ENCODE data around the gene TLE1. TPM values are rescaled to one million over a fixed set of nuclear protein-coding genes. Genes with fewer than 3 reads are reported as not detected.
"Not testable (repeated sequence)": the region's sequence is repeated elsewhere in the genome, so short reads cannot be mapped to it uniquely, and the experiment has no call there.

TLE1 gene
- total RNA-seq, 2 experiments from 2014 or later = 0.10 TPM

GRCh38 chr9:81665322-81665871 lies 23.9 kb downstream of the TLE1 start:
- intact Hi-C loops (cut with micrococcal nuclease) = no loop called here
- CTCF ChIA-PET = no interaction called here
- Mint-ChIP-seq H3K36me3 (ENCODE audit: low read depth) (no peaks in the 10 kb centered on the region), H3K27ac (no peak overlapping the region), H3K4me3 (no peak overlapping the region), H3K9me3 (no peaks in the 10 kb centered on the region), H3K27me3 (ENCODE audit: low read depth) (no peaks in the 10 kb centered on the region), H3K4me1 (ENCODE audit: low read depth) (no peaks in the 10 kb centered on the region)
- DNase-seq = no peak

- H3K27me3 Mint-ChIP-seq (ENCODE audit: low read depth) = no peaks in the 10 kb centered on the region
- intact Hi-C loops (cut with micrococcal nuclease) = no loop called here
- no peaks in the 10 kb centered on the region for H3K4me1 Mint-ChIP-seq (ENCODE audit: low read depth)
- no peak for DNase-seq
- no peaks in the 10 kb centered on the region for H3K9me3 Mint-ChIP-seq
- H3K4me3 Mint-ChIP-seq = no peak overlapping the region
- H3K36me3 Mint-ChIP-seq (ENCODE audit: low read depth) = no peaks in the 10 kb centered on the region
- no peak overlapping the region for H3K27ac Mint-ChIP-seq
- CTCF ChIA-PET = interaction anchor here (0.6 to 0.7 kb wide), 2 partner anchors 9 to 19 kb away, joined by 3 to 6 read pairs; no protein-coding TSS in a partner anchor
These were observed 24.6 kb downstream of the TLE1 start for GRCh38 chr9:81664638-81665222.

- intact Hi-C loops (cut with micrococcal nuclease) = no loop called here
- CTCF ChIA-PET = no interaction called here
- Mint-ChIP-seq H3K27me3 (ENCODE audit: low read depth) (no peaks in the 10 kb centered on the region), H3K27ac (no peak overlapping the region), H3K4me3 (no peak overlapping the region), H3K4me1 (ENCODE audit: low read depth) (no peaks in the 10 kb centered on the region), H3K36me3 (ENCODE audit: low read depth) (no peaks in the 10 kb centered on the region), H3K9me3 (no peaks in the 10 kb centered on the region)
- DNase-seq = no peak
These were observed 28.0 kb downstream of the TLE1 start for GRCh38 chr9:81661339-81661738.

DNA sequence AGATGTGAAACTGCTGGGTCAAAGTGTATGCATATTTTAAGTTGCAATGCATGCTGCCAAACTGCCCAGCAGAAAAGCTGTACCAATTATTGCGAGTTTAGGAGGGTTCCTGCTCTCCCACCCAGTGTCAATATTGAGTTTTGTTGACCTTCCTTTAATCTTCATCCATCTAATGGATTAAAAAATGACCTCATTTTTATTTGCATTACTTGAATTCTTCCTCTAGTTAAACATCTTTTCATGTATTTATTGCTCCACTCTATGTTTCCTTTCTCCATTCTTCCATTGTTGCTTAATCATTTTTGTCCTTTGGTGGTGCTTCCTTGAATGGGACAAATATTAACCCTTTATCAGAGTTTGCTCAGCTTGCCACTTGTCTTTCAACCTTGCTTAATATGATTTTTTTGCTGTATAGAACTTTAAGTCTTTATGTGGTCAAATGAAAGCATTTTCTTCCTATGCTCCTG lies 32.4 kb downstream of the TLE1 start:
- no peak overlapping the region for H3K27ac Mint-ChIP-seq
- no peak for DNase-seq
- H3K36me3 Mint-ChIP-seq (ENCODE audit: low read depth) = no peaks in the 10 kb centered on the region
- H3K27me3 Mint-ChIP-seq (ENCODE audit: low read depth) = no peaks in the 10 kb centered on the region
- intact Hi-C loops (cut with micrococcal nuclease) = no loop called here
- no peaks in the 10 kb centered on the region for H3K9me3 Mint-ChIP-seq
- H3K4me1 Mint-ChIP-seq (ENCODE audit: low read depth) = peaks cover 5% of the 10 kb centered on the region
- no peak overlapping the region for H3K4me3 Mint-ChIP-seq
- CTCF ChIA-PET = no interaction called here

- Mint-ChIP-seq H3K9me3 (no peaks in the 10 kb centered on the region), H3K36me3 (ENCODE audit: low read depth) (no peaks in the 10 kb centered on the region), H3K27ac (no peak overlapping the region), H3K4me1 (ENCODE audit: low read depth) (peaks cover 5% of the 10 kb centered on the region), H3K4me3 (no peak overlapping the region), H3K27me3 (ENCODE audit: low read depth) (no peaks in the 10 kb centered on the region)
- CTCF ChIA-PET = no interaction called here
- intact Hi-C loops (cut with micrococcal nuclease) = no loop called here
- DNase-seq = no peak
These were observed 33.3 kb downstream of the TLE1 start for GRCh38 chr9:81656004-81656403.

- no peak overlapping the region for H3K27ac Mint-ChIP-seq
- H3K27me3 Mint-ChIP-seq (ENCODE audit: low read depth) = no peaks in the 10 kb centered on the region
- CTCF ChIA-PET = no interaction called here
- H3K4me1 Mint-ChIP-seq (ENCODE audit: low read depth) = peaks cover 5% of the 10 kb centered on the region
- no peak overlapping the region for H3K4me3 Mint-ChIP-seq
- no peak for DNase-seq
- H3K36me3 Mint-ChIP-seq (ENCODE audit: low read depth) = no peaks in the 10 kb centered on the region
- intact Hi-C loops (cut with micrococcal nuclease) = no loop called here
- no peaks in the 10 kb centered on the region for H3K9me3 Mint-ChIP-seq
These were observed 36.1 kb downstream of the TLE1 start for GRCh38 chr9:81653240-81653639.

GRCh38 chr9:81652058-81652687 lies 37.2 kb downstream of the TLE1 start:
- no peaks in the 10 kb centered on the region for H3K27me3 Mint-ChIP-seq (ENCODE audit: low read depth)
- no peak overlapping the region for H3K4me3 Mint-ChIP-seq
- H3K9me3 Mint-ChIP-seq = no peaks in the 10 kb centered on the region
- H3K4me1 Mint-ChIP-seq (ENCODE audit: low read depth) = peaks cover 5% of the 10 kb centered on the region
- no peak for DNase-seq
- intact Hi-C loops (cut with micrococcal nuclease) = no loop called here
- H3K36me3 Mint-ChIP-seq (ENCODE audit: low read depth) = no peaks in the 10 kb centered on the region
- H3K27ac Mint-ChIP-seq = no peak overlapping the region
- CTCF ChIA-PET = interaction anchor here (0.6 kb wide), 1 partner anchor 44 kb away, joined by 3 read pairs; no protein-coding TSS in a partner anchor

GRCh38 chr9:81650586-81651515 lies 38.5 kb downstream of the TLE1 start:
- no peak overlapping the region for H3K4me3 Mint-ChIP-seq
- H3K4me1 Mint-ChIP-seq (ENCODE audit: low read depth) = peaks cover 4% of the 10 kb centered on the region
- intact Hi-C loops (cut with micrococcal nuclease) = no loop called here
- CTCF ChIA-PET = interaction anchor here (0.6 kb wide), 1 partner anchor 962 kb away, joined by 3 read pairs; no protein-coding TSS in a partner anchor
- DNase-seq = no peak
- H3K36me3 Mint-ChIP-seq (ENCODE audit: low read depth) = no peaks in the 10 kb centered on the region
- no peaks in the 10 kb centered on the region for H3K27me3 Mint-ChIP-seq (ENCODE audit: low read depth)
- no peak overlapping the region for H3K27ac Mint-ChIP-seq
- no peaks in the 10 kb centered on the region for H3K9me3 Mint-ChIP-seq

DNA sequence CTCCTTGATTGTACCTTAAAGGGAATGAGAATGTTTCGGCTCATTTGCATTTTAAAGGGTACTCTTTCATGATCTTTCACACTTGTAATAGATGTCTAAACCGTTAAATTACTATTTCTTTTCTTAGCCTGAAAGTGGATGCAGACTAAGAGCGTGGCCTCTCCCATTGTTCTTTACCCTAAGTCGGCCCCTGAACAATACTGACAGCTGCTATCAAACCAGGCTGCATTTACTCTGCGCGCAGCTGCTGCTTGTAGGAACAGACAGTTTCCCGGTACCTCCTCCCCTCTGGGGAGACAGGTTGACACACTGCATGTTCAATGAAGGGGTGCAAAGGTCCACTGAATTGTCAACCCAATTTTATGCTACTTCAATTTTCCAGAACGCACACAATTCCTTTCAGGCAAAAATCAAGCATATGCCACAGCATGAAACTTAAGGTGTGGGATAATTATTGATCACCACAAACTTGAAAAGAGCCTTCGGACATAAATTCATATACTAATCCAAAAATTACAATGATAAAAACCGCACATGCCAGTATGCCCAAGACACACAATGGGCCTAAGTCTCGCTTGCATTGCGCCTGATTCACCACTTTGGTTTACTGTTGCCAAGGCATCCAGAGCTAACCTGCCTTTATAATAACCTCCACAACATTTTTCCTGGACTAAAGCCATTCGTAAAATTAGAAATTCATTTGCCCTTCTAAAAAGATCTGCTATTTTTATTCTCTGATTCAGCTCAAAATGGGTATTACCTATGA lies 39.7 kb downstream of the TLE1 start:
- no peak for DNase-seq
- Mint-ChIP-seq H3K27ac (no peak overlapping the region), H3K36me3 (ENCODE audit: low read depth) (no peaks in the 10 kb centered on the region), H3K9me3 (no peaks in the 10 kb centered on the region), H3K4me1 (ENCODE audit: low read depth) (no peaks in the 10 kb centered on the region), H3K27me3 (ENCODE audit: low read depth) (no peaks in the 10 kb centered on the region), H3K4me3 (no peak overlapping the region)
- CTCF ChIA-PET = no interaction called here
- intact Hi-C loops (cut with micrococcal nuclease) = no loop called here

GRCh38 chr9:81648891-81649290 lies 40.5 kb downstream of the TLE1 start:
- H3K36me3 Mint-ChIP-seq (ENCODE audit: low read depth) = no peaks in the 10 kb centered on the region
- H3K4me3 Mint-ChIP-seq = no peak overlapping the region

GRCh38 chr9:81646337-81646736 lies 43.0 kb downstream of the TLE1 start:
- no peaks in the 10 kb centered on the region for H3K27me3 Mint-ChIP-seq (ENCODE audit: low read depth)
- no peaks in the 10 kb centered on the region for H3K36me3 Mint-ChIP-seq (ENCODE audit: low read depth)
- H3K9me3 Mint-ChIP-seq = no peaks in the 10 kb centered on the region
- no peak overlapping the region for H3K4me3 Mint-ChIP-seq
- H3K4me1 Mint-ChIP-seq (ENCODE audit: low read depth) = no peaks in the 10 kb centered on the region
- intact Hi-C loops (cut with micrococcal nuclease) = no loop called here
- DNase-seq = no peak
- H3K27ac Mint-ChIP-seq = no peak overlapping the region
- CTCF ChIA-PET = no interaction called here

More at GRCh38 chr9:81648891-81649290, 40.5 kb downstream of the TLE1 start:
- Mint-ChIP-seq H3K4me1 (ENCODE audit: low read depth) (no peaks in the 10 kb centered on the region), H3K27me3 (ENCODE audit: low read depth) (no peaks in the 10 kb centered on the region), H3K9me3 (no peaks in the 10 kb centered on the region), H3K27ac (no peak overlapping the region)
- CTCF ChIA-PET = no interaction called here
- intact Hi-C loops (cut with micrococcal nuclease) = no loop called here
- DNase-seq = no peak

GRCh38 chr9:81644513-81644912 lies 44.8 kb downstream of the TLE1 start:
- H3K27me3 Mint-ChIP-seq (ENCODE audit: low read depth); intact Hi-C loops (cut with micrococcal nuclease); CTCF ChIA-PET; H3K4me1 Mint-ChIP-seq (ENCODE audit: low read depth); H3K27ac Mint-ChIP-seq; H3K9me3 Mint-ChIP-seq; H3K36me3 Mint-ChIP-seq (ENCODE audit: low read depth); DNase-seq; H3K4me3 Mint-ChIP-seq: not testable (repeated sequence)
